HEK293 (cell line): ENCODE results near the gene L2HGDH.

Experiments
- CTCF ChIA-PET: fragments of 350-600 bp; formaldehyde crosslinking; extraction: SDS; loops from one replicate; lab custom pipeline; 2021; ENCODE audit warnings: antibody characterized with exemption; lab: Yijun Ruan, JAX
- POLR2A ChIA-PET: fragments of 300-600 bp; formaldehyde crosslinking; extraction: SDS; loops from one replicate; lab custom pipeline; 2020; ENCODE audit warnings: antibody characterized with exemption, inconsistent platforms; lab: Yijun Ruan, JAX
- H3K27ac ChIP-seq: fragments of 200-500 bp; sonication (Bioruptor generic); 2 replicates; pipeline ENCODE4 v1.5.1; 2014; ENCODE audit warnings: low read depth, low read length, control low read depth, inconsistent platforms; ENCODE audit errors: extremely low read depth
- H3K36me3 ChIP-seq, 2 experiments: fragments of 200-500 bp in 1 of 2; sonication (Bioruptor generic) in 1 of 2; 1 replicate in 1 of 2; 2 replicates in 1 of 2; pipeline ENCODE4 v1.5.1; 2014 to 2017; ENCODE audit warnings: inconsistent platforms in 2 of 2, low read length in 2 of 2; ENCODE audit not compliant: control insufficient read depth in 2 of 2, insufficient read depth in 1 of 2
- H3K4me1 ChIP-seq: fragments of 200-500 bp; sonication (Bioruptor generic); 2 replicates; pipeline ENCODE4 v1.5.1; 2014; ENCODE audit warnings: mild to moderate bottlenecking, low read length, inconsistent platforms; ENCODE audit not compliant: control insufficient read depth, insufficient read depth
- H3K4me3 ChIP-seq: 2 replicates; pipeline ENCODE4 v1.5.1; 2011; ENCODE audit warnings: low read depth, mild to moderate bottlenecking, control low read depth, low read length, moderate library complexity
- H3K9me3 ChIP-seq: fragments of 200-500 bp; sonication (Bioruptor generic); 2 replicates; pipeline ENCODE4 v1.5.1; 2014; ENCODE audit warnings: low read depth, low read length, inconsistent platforms; ENCODE audit not compliant: control insufficient read depth, insufficient read depth
- EGR2 ChIP-seq: fragments of 450-650 bp; formaldehyde crosslinking; IDR thresholded peaks from 2 replicates; pipeline ENCODE4 v1.5.1; 2016; ENCODE audit warnings: low read depth, missing biosample characterization, missing genetic modification characterization
- KLF1 ChIP-seq: fragments of 450-650 bp; formaldehyde crosslinking; IDR thresholded peaks from 2 replicates; pipeline ENCODE4 v1.5.1; 2016; ENCODE audit warnings: missing biosample characterization, missing genetic modification characterization
- KLF9 ChIP-seq: fragments of 450-650 bp; formaldehyde crosslinking; IDR thresholded peaks from 2 replicates; pipeline ENCODE4 v1.5.1; 2016; ENCODE audit warnings: missing biosample characterization, missing genetic modification characterization, low read depth
- ZBTB1 ChIP-seq: fragments of 450-650 bp; formaldehyde crosslinking; IDR thresholded peaks from 2 replicates; pipeline ENCODE4 v1.5.1; 2016; ENCODE audit warnings: missing biosample characterization, missing genetic modification characterization
- ZBTB49 ChIP-seq: fragments of 450-650 bp; formaldehyde crosslinking; IDR thresholded peaks from 2 replicates; pipeline ENCODE4 v1.5.1; 2016; ENCODE audit warnings: missing biosample characterization, missing genetic modification characterization, low read depth
- ZEB2 ChIP-seq: fragments of 450-650 bp; formaldehyde crosslinking; IDR thresholded peaks from 2 replicates; pipeline ENCODE4 v1.5.1; 2016; ENCODE audit warnings: missing biosample characterization, missing genetic modification characterization
- ZNF221 ChIP-seq: fragments of 450-650 bp; formaldehyde crosslinking; IDR thresholded peaks from 2 replicates; pipeline ENCODE4 v1.5.1; 2017; ENCODE audit warnings: missing biosample characterization, missing genetic modification characterization, borderline replicate concordance
- ZNF248 ChIP-seq: fragments of 450-650 bp; formaldehyde crosslinking; IDR thresholded peaks from 2 replicates; pipeline ENCODE4 v1.5.1; 2017; ENCODE audit warnings: missing biosample characterization, missing genetic modification characterization
- ZNF391 ChIP-seq: fragments of 450-650 bp; formaldehyde crosslinking; IDR thresholded peaks from 2 replicates; pipeline ENCODE4 v1.5.1; 2016; ENCODE audit warnings: low read depth, missing biosample characterization, missing genetic modification characterization, borderline replicate concordance
- ZNF404 ChIP-seq: fragments of 450-650 bp; formaldehyde crosslinking; IDR thresholded peaks from 2 replicates; pipeline ENCODE4 v1.5.1; 2017; ENCODE audit warnings: missing biosample characterization, missing genetic modification characterization
- ZNF560 ChIP-seq: fragments of 450-650 bp; formaldehyde crosslinking; IDR thresholded peaks from 2 replicates; pipeline ENCODE4 v1.5.1; 2017; ENCODE audit warnings: missing biosample characterization, missing genetic modification characterization, borderline replicate concordance
- ZNF596 ChIP-seq: fragments of 450-650 bp; IDR thresholded peaks from 2 replicates; pipeline ENCODE4 v1.5.0; 2018; ENCODE audit warnings: missing biosample characterization, mild to moderate bottlenecking, missing genetic modification characterization, moderate library complexity
- ZNF621 ChIP-seq: fragments of 450-650 bp; formaldehyde crosslinking; IDR thresholded peaks from 2 replicates; pipeline ENCODE4 v1.5.1; 2017; ENCODE audit warnings: missing biosample characterization, missing genetic modification characterization
- ZNF623 ChIP-seq: fragments of 450-650 bp; formaldehyde crosslinking; IDR thresholded peaks from 2 replicates; pipeline ENCODE4 v1.5.1; 2016; ENCODE audit warnings: missing biosample characterization, missing genetic modification characterization
- ZNF830 ChIP-seq: fragments of 450-650 bp; IDR thresholded peaks from 2 replicates; pipeline ENCODE4 v1.5.0; 2018; ENCODE audit warnings: missing biosample characterization, missing genetic modification characterization, low read depth, mild to moderate bottlenecking, moderate library complexity
- TF ChIP-seq, protein P1 (sequence below): fragments of 450-650 bp; formaldehyde crosslinking; IDR thresholded peaks from 2 replicates; pipeline ENCODE4; 2016; ENCODE audit warnings: missing biosample characterization, missing genetic modification characterization
- TF ChIP-seq, protein P2 (sequence below): fragments of 450-650 bp; formaldehyde crosslinking; IDR thresholded peaks from 2 replicates; pipeline ENCODE4 v1.5.1; 2016; ENCODE audit warnings: missing biosample characterization, missing genetic modification characterization
- TF ChIP-seq, protein P3 (sequence below): fragments of 450-650 bp; formaldehyde crosslinking; IDR thresholded peaks from 2 replicates; pipeline ENCODE4 v1.5.1; 2016; ENCODE audit warnings: missing biosample characterization, missing genetic modification characterization
- TF ChIP-seq, protein P4 (sequence below): fragments of 450-650 bp; formaldehyde crosslinking; IDR thresholded peaks from 2 replicates; pipeline ENCODE4 v1.5.1; 2016; ENCODE audit warnings: missing biosample characterization, missing genetic modification characterization

The L2HGDH gene

DNA sequence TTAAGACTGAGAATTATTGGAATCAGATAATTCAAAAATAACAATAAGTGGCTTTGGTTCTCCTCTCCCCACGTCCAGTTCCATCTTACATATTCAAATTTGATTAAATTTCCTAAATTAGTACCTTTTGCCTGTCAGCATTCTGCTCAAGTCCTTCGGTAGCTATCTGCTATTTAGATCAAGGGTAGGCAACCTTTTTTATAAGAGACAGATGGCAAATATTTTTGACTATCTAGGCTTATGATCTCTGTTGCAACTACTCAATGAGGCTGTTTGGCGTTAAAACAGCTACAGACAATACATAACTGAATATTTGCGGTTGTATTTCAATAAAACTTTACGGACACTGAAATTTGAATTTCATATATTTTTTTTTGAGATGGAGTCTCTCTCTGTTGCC is 21.7 kb downstream of the L2HGDH start (continued):
- TF ChIP-seq ZNF221 (tag by site-specific recombination) (no peak), ZNF404 (tag by site-specific recombination) (no peak), ZNF391 (tag by site-specific recombination) (no peak)
- TF ChIP-seq, protein P1, sequence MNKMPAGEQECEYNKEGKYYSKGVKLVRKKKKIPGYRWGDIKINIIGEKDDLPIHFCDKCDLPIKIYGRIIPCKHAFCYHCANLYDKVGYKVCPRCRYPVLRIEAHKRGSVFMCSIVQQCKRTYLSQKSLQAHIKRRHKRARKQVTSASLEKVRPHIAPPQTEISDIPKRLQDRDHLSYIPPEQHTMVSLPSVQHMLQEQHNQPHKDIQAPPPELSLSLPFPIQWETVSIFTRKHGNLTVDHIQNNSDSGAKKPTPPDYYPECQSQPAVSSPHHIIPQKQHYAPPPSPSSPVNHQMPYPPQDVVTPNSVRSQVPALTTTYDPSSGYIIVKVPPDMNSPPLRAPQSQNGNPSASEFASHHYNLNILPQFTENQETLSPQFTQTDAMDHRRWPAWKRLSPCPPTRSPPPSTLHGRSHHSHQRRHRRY: no peak

DNA sequence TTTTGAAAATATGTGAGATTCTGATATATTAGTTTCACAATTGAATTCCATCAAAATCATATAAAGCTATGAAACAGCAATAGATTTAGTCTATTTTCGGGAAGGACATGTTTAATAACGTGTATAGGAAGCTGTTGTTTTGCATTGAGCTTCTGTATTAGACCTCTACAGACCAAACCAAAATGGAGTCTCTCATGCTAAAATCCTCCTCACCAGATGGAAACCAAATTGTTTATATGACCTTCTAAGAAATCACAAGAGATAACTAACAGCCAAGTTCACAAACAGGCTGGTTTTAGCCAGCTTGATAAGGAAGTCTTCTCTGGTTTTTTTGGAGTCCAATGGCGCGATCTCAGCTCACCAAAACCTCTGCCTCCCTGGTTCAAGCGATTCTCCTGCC is 23.9 kb downstream of the L2HGDH start:
- TF ChIP-seq ZNF623 (tag by site-specific recombination) (no peak), ZBTB1 (no peak), ZNF621 (no peak), ZEB2 (tag by site-specific recombination) (no peak), KLF1 (no peak), KLF9 (tag by site-specific recombination) (no peak), ZBTB49 (tag by site-specific recombination) (no peak), EGR2 (tag by site-specific recombination) (no peak), ZNF830 (tag by site-specific recombination) (no peak), ZNF404 (tag by site-specific recombination) (no peak), ZNF560 (tag by site-specific recombination) (no peak), ZNF596 (no peak), ZNF248 (tag by site-specific recombination) (no peak)
- TF ChIP-seq, protein P2, sequence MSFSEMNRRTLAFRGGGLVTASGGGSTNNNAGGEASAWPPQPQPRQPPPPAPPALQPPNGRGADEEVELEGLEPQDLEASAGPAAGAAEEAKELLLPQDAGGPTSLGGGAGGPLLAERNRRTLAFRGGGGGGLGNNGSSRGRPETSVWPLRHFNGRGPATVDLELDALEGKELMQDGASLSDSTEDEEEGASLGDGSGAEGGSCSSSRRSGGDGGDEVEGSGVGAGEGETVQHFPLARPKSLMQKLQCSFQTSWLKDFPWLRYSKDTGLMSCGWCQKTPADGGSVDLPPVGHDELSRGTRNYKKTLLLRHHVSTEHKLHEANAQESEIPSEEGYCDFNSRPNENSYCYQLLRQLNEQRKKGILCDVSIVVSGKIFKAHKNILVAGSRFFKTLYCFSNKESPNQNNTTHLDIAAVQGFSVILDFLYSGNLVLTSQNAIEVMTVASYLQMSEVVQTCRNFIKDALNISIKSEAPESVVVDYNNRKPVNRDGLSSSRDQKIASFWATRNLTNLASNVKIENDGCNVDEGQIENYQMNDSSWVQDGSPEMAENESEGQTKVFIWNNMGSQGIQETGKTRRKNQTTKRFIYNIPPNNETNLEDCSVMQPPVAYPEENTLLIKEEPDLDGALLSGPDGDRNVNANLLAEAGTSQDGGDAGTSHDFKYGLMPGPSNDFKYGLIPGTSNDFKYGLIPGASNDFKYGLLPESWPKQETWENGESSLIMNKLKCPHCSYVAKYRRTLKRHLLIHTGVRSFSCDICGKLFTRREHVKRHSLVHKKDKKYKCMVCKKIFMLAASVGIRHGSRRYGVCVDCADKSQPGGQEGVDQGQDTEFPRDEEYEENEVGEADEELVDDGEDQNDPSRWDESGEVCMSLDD (tag by site-specific recombination): no peak
- TF ChIP-seq, protein P3, sequence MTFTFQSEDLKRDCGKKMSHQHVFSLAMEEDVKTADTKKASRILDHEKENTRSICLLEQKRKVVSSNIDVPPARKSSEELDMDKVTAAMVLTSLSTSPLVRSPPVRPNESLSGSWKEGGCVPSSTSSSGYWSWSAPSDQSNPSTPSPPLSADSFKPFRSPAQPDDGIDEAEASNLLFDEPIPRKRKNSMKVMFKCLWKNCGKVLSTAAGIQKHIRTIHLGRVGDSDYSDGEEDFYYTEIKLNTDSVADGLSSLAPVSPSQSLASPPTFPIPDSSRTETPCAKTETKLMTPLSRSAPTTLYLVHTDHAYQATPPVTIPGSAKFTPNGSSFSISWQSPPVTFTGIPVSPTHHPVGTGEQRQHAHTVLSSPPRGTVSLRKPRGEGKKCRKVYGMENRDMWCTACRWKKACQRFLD (tag by site-specific recombination): no peak
- TF ChIP-seq, protein P4, sequence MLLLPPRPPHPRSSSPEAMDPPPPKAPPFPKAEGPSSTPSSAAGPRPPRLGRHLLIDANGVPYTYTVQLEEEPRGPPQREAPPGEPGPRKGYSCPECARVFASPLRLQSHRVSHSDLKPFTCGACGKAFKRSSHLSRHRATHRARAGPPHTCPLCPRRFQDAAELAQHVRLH (tag by site-specific recombination): no peak
- TF ChIP-seq, protein P1: no peak
- POLR2A ChIA-PET: no interaction called here
- peaks cover 15 to 18% of the 10 kb centered on the region in 2 experiments for H3K36me3 ChIP-seq
- no peak overlapping the region for H3K4me3 ChIP-seq
- H3K27ac ChIP-seq: no peak overlapping the region
- no peaks in the 10 kb centered on the region for H3K4me1 ChIP-seq
- no peaks in the 10 kb centered on the region for H3K9me3 ChIP-seq
- CTCF ChIA-PET: no interaction called here
